GM18517 (cell line): ENCODE data around the gene TRPV2.
"Not testable (repeated sequence)": the region's sequence is repeated elsewhere in the genome, so short reads cannot be mapped to it uniquely, and the experiment has no call there.

Experiments
- ATAC-seq: cut with Tn5 transposase; IDR thresholded peaks from one replicate; pipeline ENCODE4 v1.9.1; 2021; ENCODE audit warnings: mild to moderate bottlenecking, moderate library complexity; ENCODE audit not compliant: unreplicated experiment

The TRPV2 gene

GRCh38 chr17:16415031-16415924, at the start of gene TRPV2:
Gene TRPV2 (plus strand): TSS chr17:16415571. CDS start chr17:16417669, 2,098 bp downstream.
- no peak for ATAC-seq

- no peak for ATAC-seq
Observed at GRCh38 chr17:16371742-16372141, 43.6 kb upstream of the TRPV2 start.

GRCh38 chr17:16374146-16374938, 41.0 kb upstream of the TRPV2 start:
- no peak for ATAC-seq

GRCh38 chr17:16377941-16378341, 37.4 kb upstream of the TRPV2 start:
- ATAC-seq: no peak

- no peak for ATAC-seq
Observed at GRCh38 chr17:16378636-16379282, 36.6 kb upstream of the TRPV2 start.

- no peak for ATAC-seq
Observed at GRCh38 chr17:16379654-16380053, 35.7 kb upstream of the TRPV2 start.

GRCh38 chr17:16380640-16381495, 34.5 kb upstream of the TRPV2 start, which contains the start of gene UBB:
Gene UBB (plus strand): TSS chr17:16381091. CDS start chr17:16381908, 817 bp downstream.
- ATAC-seq: peak; percentile 92

- ATAC-seq: peak; percentile 9
Observed at GRCh38 chr17:16381496-16381820, 33.9 kb upstream of the TRPV2 start.

- no peak for ATAC-seq
Observed at GRCh38 chr17:16383216-16383615, 32.2 kb upstream of the TRPV2 start.

- no peak for ATAC-seq
Observed at GRCh38 chr17:16383772-16384287, 31.5 kb upstream of the TRPV2 start.

GRCh38 chr17:16384557-16384956, 30.8 kb upstream of the TRPV2 start:
- no peak for ATAC-seq

GRCh38 chr17:16386126-16386507, 29.3 kb upstream of the TRPV2 start:
- ATAC-seq: not testable (repeated sequence)

GRCh38 chr17:16391451-16391850, 23.9 kb upstream of the TRPV2 start:
- no peak for ATAC-seq

GRCh38 chr17:16392491-16392890, 22.9 kb upstream of the TRPV2 start:
- ATAC-seq: not testable (repeated sequence)

GRCh38 chr17:16395887-16396286, 19.5 kb upstream of the TRPV2 start:
- not testable (repeated sequence) for ATAC-seq

GRCh38 chr17:16396693-16397092, 18.7 kb upstream of the TRPV2 start:
- not testable (repeated sequence) for ATAC-seq

GRCh38 chr17:16398270-16399267, 16.8 kb upstream of the TRPV2 start:
- ATAC-seq: peak; percentile 77

- ATAC-seq: not testable (repeated sequence)
Observed at GRCh38 chr17:16403847-16404246, 11.5 kb upstream of the TRPV2 start.
